A549 (cell line): ENCODE data around the gene S1PR5. TPM values are rescaled to one million over a fixed set of nuclear protein-coding genes. Genes with fewer than 3 reads are reported as not detected.
A peak's percentile ranks its signal among the peaks of the same experiment; 100 is the strongest.

ENCODE experiments used
- ATAC-seq, 2 experiments: fragments of 200-7000 bp in 1 of 2; fragments of >200 bp in 1 of 2; cut with Nextera tagmentation in 1 of 2; cut with Tn5 transposase in 1 of 2; 3 replicates each; pipeline versions ENCODE4 v1.8.0 to v1.9.1; 2018 to 2020; ENCODE audit warnings: mild to moderate bottlenecking in 1 of 2, moderate library complexity in 1 of 2
- CTCF ChIA-PET: fragments of 300-600 bp; sonication (Branson Sonifier 250); formaldehyde crosslinking; extraction: SDS; loops from one replicate; lab custom pipeline; 2021; ENCODE audit warnings: antibody characterized with exemption, inconsistent platforms; lab: Yijun Ruan, JAX
- POLR2A ChIA-PET: fragments of 350-600 bp; formaldehyde crosslinking; extraction: SDS; loops from one replicate; lab custom pipeline; 2021; ENCODE audit warnings: antibody characterized with exemption, inconsistent platforms; lab: Yijun Ruan, JAX
- DNase-seq, 2 experiments: peaks; one replicate each; pipeline versions ENCODE4 v3.0.0 to v3.0.0-alpha.2; 2011 to 2016; ENCODE audit warnings: low read depth in 1 of 2, low spot score in 1 of 2
- FAIRE-seq: peaks from 2 replicates; lab custom pipeline; 2011; peaks lifted over from hg19 to GRCh38; lab: Jason Lieb, UNC
- H3K27ac ChIP-seq, 2 experiments: fragments of >200 bp; sonication (Bioruptor Twin); formaldehyde crosslinking; 3 replicates each; pipeline ENCODE4 v1.5.1; 2016 to 2017
- H3K4me1 ChIP-seq: fragments of >200 bp; sonication (Bioruptor Twin); formaldehyde crosslinking; 3 replicates; pipeline ENCODE4 v1.6.1; 2016
- H3K4me2 ChIP-seq: fragments of >200 bp; sonication (Bioruptor Twin); formaldehyde crosslinking; 3 replicates; pipeline ENCODE4 v1.6.1; 2016
- H3K4me3 ChIP-seq: fragments of >200 bp; sonication (Bioruptor Twin); formaldehyde crosslinking; 3 replicates; pipeline ENCODE4 v1.5.1; 2016
- H3K9me3 ChIP-seq: fragments of >200 bp; sonication (Bioruptor Twin); formaldehyde crosslinking; 3 replicates; pipeline ENCODE4 v1.6.1; 2016
- CBX2 ChIP-seq: fragments of 200-600 bp; sonication (generic); IDR thresholded peaks from 2 replicates; pipeline ENCODE4 v1.6.1; 2016; ENCODE audit warnings: low read depth, mild to moderate bottlenecking, borderline replicate concordance
- CHD2 ChIP-seq: fragments of 150-350 bp; IDR thresholded peaks from 2 replicates; pipeline ENCODE4 v1.6.1; 2014; ENCODE audit warnings: low read length; ENCODE audit not compliant: partially characterized antibody
- EP300 ChIP-seq, 2 experiments: fragments of >200 bp; sonication (Bioruptor Twin); formaldehyde crosslinking; IDR thresholded peaks; 2 replicates in 1 of 2; 3 replicates in 1 of 2; pipeline ENCODE4 v1.6.1; 2016 to 2017
- FOXS1 ChIP-seq: fragments of 250-450 bp; sonication (Bioruptor Pico); IDR thresholded peaks from 2 replicates; pipeline ENCODE4 v1.5.0; 2020; ENCODE audit warnings: mild to moderate bottlenecking, moderate library complexity
- GATA3 ChIP-seq: IDR thresholded peaks from 2 replicates; pipeline ENCODE4 v1.6.1; 2012; ENCODE audit warnings: borderline replicate concordance
- JUN ChIP-seq, 2 experiments: fragments of >200 bp; sonication (Bioruptor Twin); formaldehyde crosslinking; IDR thresholded peaks; 2 replicates in 1 of 2; 3 replicates in 1 of 2; pipeline ENCODE4 v1.6.1; 2016 to 2017
- MYC ChIP-seq: IDR thresholded peaks from 2 replicates; pipeline ENCODE4 v1.6.1; 2012; ENCODE audit warnings: mild to moderate bottlenecking, inconsistent platforms, low read length, improper control_type of control experiment, borderline replicate concordance
- PHF8 ChIP-seq: fragments of 200-600 bp; sonication (generic); IDR thresholded peaks from 2 replicates; pipeline ENCODE4 v1.6.1; 2016; ENCODE audit warnings: low read depth, mild to moderate bottlenecking, antibody characterized with exemption, moderate library complexity, borderline replicate concordance
- POLR2A ChIP-seq: IDR thresholded peaks from 2 replicates; pipeline ENCODE4 v1.6.1; 2012; ENCODE audit warnings: mild to moderate bottlenecking, low read length
- ZSCAN20 ChIP-seq: fragments of 250-450 bp; sonication (Bioruptor Pico); IDR thresholded peaks from 2 replicates; pipeline ENCODE4 v1.8.0; 2022; ENCODE audit warnings: mild to moderate bottlenecking, moderate library complexity
- WGBS: methylation state at CpG from one replicate; pipeline ENCODE4 v1.1.6; 2017; ENCODE audit errors: missing lambda C conversion rate; 5-methylcytosine and 5-hydroxymethylcytosine counted together
- polyA plus RNA-seq, 4 experiments: library from polyadenylated mRNA; depleted of rRNA in 3 of 4; stranded (reverse); fragments of >200 nt; fragmentation: RNase III in 1 of 4; extraction: RNeasy Plus Mini Kit Qiagen cat#74134 plus additional on column Dnase treatment in 1 of 4; gene quantifications; 2 replicates in 3 of 4; 3 replicates in 1 of 4; pipeline ENCODE4 v1.2.3, GENCODE V29; 2011 to 2017
- TF ChIP-seq, protein P1 (sequence below): IDR thresholded peaks from 2 replicates; pipeline ENCODE4 v1.6.1; 2012; ENCODE audit warnings: low read depth, borderline replicate concordance
- TF ChIP-seq, protein P2 (sequence below): IDR thresholded peaks from 2 replicates; pipeline ENCODE4 v1.6.1; 2012
- TF ChIP-seq, protein P3 (sequence below): fragments of >200 bp; sonication (Bioruptor Twin); formaldehyde crosslinking; IDR thresholded peaks from 3 replicates; pipeline ENCODE4 v1.6.1; 2016
- TF ChIP-seq, protein P4 (sequence below): IDR thresholded peaks from 2 replicates; pipeline ENCODE4 v1.6.1; 2012
- TF ChIP-seq, protein P5 (sequence below): fragments of 450-650 bp; IDR thresholded peaks from 2 replicates; pipeline ENCODE4 v1.6.1; 2014; ENCODE audit warnings: antibody characterized with exemption

S1PR5 gene
- polyA plus RNA-seq, 2 of the 4 experiments (the other 2 are of a cell fraction): 2.1 to 3.8 TPM

DNA sequence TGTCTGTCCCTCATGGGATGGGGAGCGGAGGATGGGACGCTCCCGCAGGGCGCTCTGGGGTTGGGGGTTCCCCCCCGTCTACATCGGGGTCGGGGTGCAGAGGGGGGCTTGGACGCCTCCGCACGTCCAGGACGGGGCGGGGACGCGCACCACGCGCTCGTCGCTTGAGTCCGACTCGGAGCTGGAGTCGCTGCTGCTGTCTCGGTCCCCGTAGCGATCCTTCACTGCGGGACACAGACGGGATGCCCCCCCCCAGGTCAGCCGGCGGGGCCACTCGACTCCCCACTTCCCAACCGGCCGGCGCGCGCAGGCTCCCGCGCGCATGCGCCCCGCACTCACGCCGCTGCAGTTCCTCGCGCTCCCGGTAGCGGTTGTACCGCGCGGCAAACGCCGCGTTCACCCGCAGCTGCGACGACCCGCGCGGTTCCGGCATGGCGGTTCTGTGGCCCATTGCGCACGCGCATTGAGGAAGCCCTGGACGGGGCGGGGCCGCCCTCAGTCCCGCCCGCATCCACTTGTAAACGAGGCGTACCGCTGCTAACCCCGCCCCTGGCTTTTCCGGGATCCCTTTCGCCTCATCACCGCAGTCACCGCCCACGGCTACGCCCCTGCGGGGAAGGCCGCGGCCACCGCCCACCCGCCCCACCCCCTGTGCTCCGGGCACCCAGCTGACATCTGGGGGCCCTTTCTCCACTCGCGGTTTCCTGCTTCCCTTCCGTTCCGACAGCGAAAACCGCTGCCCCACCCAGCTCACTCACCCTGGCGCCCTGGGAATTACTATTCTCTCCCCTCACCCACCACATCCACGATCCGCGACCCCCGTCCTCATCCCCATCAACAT, 48.5 kb upstream of the S1PR5 start, which contains the start of gene KRI1:
Gene KRI1 (minus strand): TSS at position 444 of the 841 bp plus-strand sequence. CDS start 11 bp downstream, at position 433.
- FAIRE-seq (no peak), DNase-seq (peak; percentile 90 to 95), ATAC-seq (peak; percentile 68 to 77)
- Histone ChIP-seq H3K9me3 (no peaks in the 10 kb centered on the region), H3K4me2 (peak within 1 kb of the TSS; percentile 90), H3K4me3 (peak within 1 kb of the TSS; percentile 75), H3K4me1 (peaks cover 25% of the 10 kb centered on the region), H3K27ac (peak within 1 kb of the TSS; percentile 81 to 96)
- CTCF ChIA-PET: interaction anchor here (0.5 to 3.0 kb wide), 6 partner anchors 14 to 60 kb away, joined by 3 to 12 read pairs (median 4); no protein-coding TSS in a partner anchor
- TF ChIP-seq ZSCAN20 (CRISPR knock-in tag) (no peak), EP300 (IDR thresholded peaks at IDR 0.05) (no peak), MYC (0 out of 2 replicates have a peak, but pooled peaks have one; percentile 72), POLR2A (peak; percentile 89), GATA3 (no peak), CBX2 (no peak), JUN (IDR thresholded peaks at IDR 0.05) (peak in 1 of 2 experiments; percentile 68; a peak in 2 of 5 replicates), PHF8 (0 out of 2 replicates have a peak, but pooled peaks have one; percentile 20), FOXS1 (CRISPR knock-in tag) (no peak), CHD2 (no peak)
- TF ChIP-seq, protein P1, sequence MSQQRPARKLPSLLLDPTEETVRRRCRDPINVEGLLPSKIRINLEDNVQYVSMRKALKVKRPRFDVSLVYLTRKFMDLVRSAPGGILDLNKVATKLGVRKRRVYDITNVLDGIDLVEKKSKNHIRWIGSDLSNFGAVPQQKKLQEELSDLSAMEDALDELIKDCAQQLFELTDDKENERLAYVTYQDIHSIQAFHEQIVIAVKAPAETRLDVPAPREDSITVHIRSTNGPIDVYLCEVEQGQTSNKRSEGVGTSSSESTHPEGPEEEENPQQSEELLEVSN: peak; percentile 96
- TF ChIP-seq, protein P2, sequence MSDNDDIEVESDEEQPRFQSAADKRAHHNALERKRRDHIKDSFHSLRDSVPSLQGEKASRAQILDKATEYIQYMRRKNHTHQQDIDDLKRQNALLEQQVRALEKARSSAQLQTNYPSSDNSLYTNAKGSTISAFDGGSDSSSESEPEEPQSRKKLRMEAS: peak; percentile 94
- TF ChIP-seq, protein P3, sequence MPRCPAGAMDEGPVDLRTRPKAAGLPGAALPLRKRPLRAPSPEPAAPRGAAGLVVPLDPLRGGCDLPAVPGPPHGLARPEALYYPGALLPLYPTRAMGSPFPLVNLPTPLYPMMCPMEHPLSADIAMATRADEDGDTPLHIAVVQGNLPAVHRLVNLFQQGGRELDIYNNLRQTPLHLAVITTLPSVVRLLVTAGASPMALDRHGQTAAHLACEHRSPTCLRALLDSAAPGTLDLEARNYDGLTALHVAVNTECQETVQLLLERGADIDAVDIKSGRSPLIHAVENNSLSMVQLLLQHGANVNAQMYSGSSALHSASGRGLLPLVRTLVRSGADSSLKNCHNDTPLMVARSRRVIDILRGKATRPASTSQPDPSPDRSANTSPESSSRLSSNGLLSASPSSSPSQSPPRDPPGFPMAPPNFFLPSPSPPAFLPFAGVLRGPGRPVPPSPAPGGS: no peak
- TF ChIP-seq, protein P4, sequence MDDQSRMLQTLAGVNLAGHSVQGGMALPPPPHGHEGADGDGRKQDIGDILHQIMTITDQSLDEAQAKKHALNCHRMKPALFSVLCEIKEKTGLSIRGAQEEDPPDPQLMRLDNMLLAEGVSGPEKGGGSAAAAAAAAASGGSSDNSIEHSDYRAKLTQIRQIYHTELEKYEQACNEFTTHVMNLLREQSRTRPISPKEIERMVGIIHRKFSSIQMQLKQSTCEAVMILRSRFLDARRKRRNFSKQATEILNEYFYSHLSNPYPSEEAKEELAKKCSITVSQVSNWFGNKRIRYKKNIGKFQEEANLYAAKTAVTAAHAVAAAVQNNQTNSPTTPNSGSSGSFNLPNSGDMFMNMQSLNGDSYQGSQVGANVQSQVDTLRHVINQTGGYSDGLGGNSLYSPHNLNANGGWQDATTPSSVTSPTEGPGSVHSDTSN: no peak
- TF ChIP-seq, protein P5, sequence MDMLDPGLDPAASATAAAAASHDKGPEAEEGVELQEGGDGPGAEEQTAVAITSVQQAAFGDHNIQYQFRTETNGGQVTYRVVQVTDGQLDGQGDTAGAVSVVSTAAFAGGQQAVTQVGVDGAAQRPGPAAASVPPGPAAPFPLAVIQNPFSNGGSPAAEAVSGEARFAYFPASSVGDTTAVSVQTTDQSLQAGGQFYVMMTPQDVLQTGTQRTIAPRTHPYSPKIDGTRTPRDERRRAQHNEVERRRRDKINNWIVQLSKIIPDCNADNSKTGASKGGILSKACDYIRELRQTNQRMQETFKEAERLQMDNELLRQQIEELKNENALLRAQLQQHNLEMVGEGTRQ: no peak
- POLR2A ChIA-PET: no interaction called here
- under 1% methylated on average over 27 of the region's 94 CpGs for WGBS

DNA sequence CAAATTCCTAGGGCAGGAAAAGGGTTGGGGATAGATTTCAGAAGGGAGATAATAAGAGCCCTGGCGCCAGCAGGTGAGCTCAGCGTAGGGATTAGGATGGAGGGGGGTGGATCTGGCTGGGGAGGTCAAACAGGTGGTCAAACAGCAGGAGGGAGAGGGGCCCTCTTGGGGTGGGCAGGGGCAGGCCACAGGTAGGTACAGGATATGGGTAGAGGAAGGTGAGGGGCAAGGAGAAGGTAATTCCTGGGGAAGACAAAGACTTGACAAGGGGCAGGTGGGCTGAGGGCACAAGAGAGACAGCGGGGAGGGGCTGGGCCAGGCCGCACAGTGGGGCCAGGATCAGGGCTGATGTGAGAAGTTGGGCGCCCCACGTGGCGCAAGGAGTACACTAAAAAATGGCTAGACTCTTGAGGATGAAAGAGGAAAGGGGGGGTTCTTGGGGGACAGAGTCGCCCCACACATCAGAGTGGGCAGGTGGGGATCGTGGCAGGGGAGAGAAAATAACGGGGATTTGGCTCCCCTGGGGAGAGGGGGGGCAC, 47.9 kb upstream of the S1PR5 start:
- peak overlapping the region; percentile 81 to 96 for H3K27ac ChIP-seq
- ChIA-PET CTCF (interaction anchor here (0.6 to 3.0 kb wide), 2 partner anchors 57 to 59 kb away, joined by 3 to 11 read pairs; no protein-coding TSS in a partner anchor), POLR2A (no interaction called here)
- no peaks in the 10 kb centered on the region for H3K9me3 ChIP-seq
- FAIRE-seq (no peak), ATAC-seq (peak; percentile 32 to 38; a peak in 3 of 6 replicates), DNase-seq (peak; percentile 44 to 67)
- WGBS: 33% methylated on average over 8 of the region's 10 CpGs
- H3K4me2 ChIP-seq: peak overlapping the region; percentile 86
- TF ChIP-seq JUN (IDR thresholded peaks at IDR 0.05): no peak
- TF ChIP-seq, protein P5: peak; percentile 2; the same call in 1 of the 2 replicates
- peaks cover 25% of the 10 kb centered on the region for H3K4me1 ChIP-seq
- H3K4me3 ChIP-seq: peak overlapping the region; percentile 75
